HG03575 (cell line): ENCODE measurements around the gene TICAM2.

ENCODE experiments used
- ATAC-seq: cut with Tn5 transposase; IDR thresholded peaks from one replicate; pipeline ENCODE4 v1.9.1; 2021; ENCODE audit not compliant: unreplicated experiment, insufficient number of reproducible peaks, low FRiP score; ENCODE audit errors: extremely low read depth

The TICAM2 gene

DNA sequence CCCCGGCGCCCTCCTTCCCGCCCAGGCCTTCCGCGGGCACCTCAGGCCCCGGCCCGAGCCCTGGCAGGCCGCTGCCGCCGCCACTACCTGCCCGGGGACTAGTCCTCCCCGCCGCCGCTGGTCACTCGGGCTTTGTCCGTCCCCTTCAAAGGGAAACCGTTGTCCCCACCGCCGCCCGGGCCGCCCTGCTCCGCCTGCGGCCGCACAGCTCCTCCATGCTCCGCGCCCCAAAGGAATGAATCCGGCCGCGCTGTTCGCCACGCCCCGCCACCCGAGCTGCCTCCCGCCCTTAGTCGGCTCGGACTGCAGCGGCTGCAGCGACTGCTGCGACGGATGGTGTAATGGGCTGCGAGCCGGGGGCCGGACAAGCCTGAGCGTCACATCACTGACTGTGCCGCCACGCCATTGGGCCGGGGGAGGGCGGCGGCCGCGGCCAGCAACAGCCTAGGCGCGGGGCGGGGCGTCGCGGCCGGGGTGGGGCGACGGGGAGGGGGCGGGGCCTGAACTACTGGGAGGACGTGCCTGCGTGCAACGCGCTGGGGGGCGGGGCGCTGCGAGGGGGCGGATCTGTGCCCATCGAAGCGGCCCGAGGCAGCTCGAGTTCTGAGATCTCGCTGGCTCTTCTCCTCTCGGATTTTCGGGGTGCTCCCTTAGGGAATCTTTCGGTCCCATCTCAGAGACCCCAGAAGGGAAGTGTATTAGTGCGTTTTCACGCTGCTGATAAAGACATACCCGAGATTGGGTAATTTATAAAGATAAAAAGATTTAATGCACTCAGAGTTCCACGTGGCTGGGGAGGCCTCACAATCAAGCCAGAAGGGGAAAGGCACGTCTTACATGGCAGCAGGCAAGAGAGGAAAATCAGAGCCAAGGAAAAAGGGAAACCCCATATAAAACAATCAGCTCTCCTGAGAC is 57.6 kb downstream of the TICAM2 start, which contains the start of gene FEM1C:
FEM1C (minus strand) TSS at position 340 of the 915 bp plus-strand sequence. CDS start 1,282 bp downstream, outside the sequence.
- ATAC-seq, result peak; percentile 87

DNA sequence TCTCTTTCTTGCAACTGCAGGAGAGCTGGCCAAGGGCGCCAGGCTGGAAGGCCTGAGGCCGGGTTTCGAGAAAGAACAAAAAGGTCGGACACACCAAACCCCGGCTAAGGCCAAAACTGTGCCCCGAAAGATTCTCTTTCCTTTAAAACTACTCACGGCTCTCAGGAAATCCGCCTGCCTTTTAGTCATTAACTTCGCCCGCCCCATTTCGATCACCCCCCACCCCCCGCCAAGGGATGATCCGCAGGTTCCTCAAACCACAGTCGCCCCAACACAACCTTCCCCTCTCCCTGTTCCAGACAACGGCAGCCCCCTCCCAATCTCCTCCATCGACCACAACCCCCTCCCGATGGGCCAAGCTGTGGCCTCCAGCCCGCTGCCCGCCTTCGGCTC is 58.2 kb downstream of the TICAM2 start:
- no peak for ATAC-seq

- ATAC-seq, result peak; percentile 25
Observed at GRCh38 chr5:115543365-115544042, 58.8 kb downstream of the TICAM2 start.

- ATAC-seq, result no peak
Observed at GRCh38 chr5:115542651-115543364, 59.5 kb downstream of the TICAM2 start.

GRCh38 chr5:115542086-115542485 is 60.2 kb downstream of the TICAM2 start:
- no peak for ATAC-seq

DNA sequence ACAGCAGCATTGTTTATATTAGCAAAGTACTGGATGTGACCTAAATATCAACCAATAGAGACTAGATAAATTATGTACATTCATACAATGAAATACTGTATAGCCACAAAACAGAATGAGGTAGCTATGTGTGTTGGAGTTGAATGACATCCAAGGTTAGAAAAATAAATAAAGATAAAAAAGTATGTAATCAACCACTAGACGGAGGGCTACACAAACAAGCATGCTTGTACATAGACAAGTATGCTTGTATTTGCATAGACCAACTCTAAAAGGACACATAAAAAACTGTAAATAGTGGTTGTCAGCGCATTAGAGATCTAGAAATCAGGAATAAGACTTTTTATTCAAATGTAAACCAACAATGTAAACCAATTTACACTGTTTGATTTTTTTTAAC is 60.7 kb downstream of the TICAM2 start:
- no peak for ATAC-seq

DNA sequence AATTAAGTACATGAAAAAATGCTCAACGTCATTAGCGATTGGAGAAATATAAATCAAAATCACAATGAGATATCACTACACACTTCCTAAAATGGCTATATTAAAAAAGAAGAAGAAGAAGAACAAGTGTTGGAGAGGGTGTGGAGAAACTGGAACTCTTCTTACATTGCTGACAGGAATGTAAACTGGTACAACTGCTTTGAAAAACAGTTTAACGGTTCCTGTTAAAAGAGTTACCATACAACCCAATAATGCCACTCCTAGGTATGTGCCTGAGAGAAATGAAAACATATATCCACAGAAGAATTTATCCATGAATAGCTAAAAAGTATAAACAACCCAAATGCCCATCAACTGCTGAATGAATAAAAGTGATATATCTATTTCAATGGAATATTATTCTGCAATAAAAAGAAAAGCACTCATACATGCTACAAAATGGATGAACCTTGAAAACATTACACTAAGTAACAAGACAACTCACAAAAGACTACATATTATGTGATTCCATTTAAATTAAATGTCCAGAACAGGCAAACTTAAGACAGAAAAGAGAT is 66.7 kb downstream of the TICAM2 start:
- ATAC-seq, result no peak

- no peak for ATAC-seq
Observed at GRCh38 chr5:115532517-115532916, 69.8 kb downstream of the TICAM2 start.

DNA sequence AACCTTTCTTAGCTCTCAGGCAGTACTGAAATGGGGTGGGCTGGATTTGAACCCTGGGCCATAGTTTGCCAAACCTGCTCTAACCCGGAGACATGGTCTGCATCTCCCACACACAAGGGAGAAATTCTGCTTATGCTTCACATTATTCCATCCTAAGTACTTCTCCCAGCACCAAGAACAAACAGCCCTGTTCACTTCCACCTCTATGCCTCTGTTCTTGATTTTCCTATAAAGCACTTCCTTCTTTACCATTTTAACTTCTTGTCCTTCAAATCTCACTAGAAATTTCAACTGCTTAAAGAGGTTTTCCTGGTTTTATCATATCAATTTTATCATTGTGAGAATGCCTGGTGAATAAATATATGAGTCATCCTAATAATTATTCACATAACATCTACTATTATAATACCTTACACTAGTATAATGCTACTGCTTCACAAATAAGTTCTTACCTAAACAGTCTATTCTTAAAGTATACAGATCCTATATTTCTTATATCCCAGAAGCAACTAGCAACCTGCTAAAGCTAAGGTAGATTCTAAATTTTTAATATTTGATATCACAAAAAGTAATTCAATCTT is 70.4 kb downstream of the TICAM2 start:
- ATAC-seq, result no peak

GRCh38 chr5:115531380-115531779 is 70.9 kb downstream of the TICAM2 start:
- ATAC-seq, result no peak

- ATAC-seq, result no peak
Observed at GRCh38 chr5:115530426-115530825, 71.9 kb downstream of the TICAM2 start.
